AG04450 (cell line): ENCODE measurements around the gene SCAP. TPM values are rescaled to one million over a fixed set of nuclear protein-coding genes. Genes with fewer than 3 reads are reported as not detected.
A peak's percentile ranks its signal among the peaks of the same experiment; 100 is the strongest.

Experiments
- CTCF ChIA-PET: fragments of 300-600, 350-600 bp; formaldehyde crosslinking; extraction: SDS; loops from one replicate; lab custom pipeline; 2022; ENCODE audit warnings: antibody characterized with exemption, inconsistent platforms; lab: Charles Lee
- POLR2A ChIA-PET: fragments of 350-600 bp; formaldehyde crosslinking; extraction: SDS; loops from one replicate; lab custom pipeline; 2021; ENCODE audit warnings: antibody characterized with exemption, inconsistent platforms; lab: Yijun Ruan, JAX
- DNase-seq: peaks from one replicate; pipeline ENCODE4 v3.0.0-alpha.2; 2011; ENCODE audit warnings: low read depth, low spot score
- H3K27ac ChIP-seq: one replicate; pipeline ENCODE4 v1.5.1; 2012; ENCODE audit warnings: low read depth, low read length, control low read depth
- H3K27me3 ChIP-seq: one replicate; pipeline ENCODE4 v1.6.0; 2012; ENCODE audit warnings: low read length; ENCODE audit not compliant: control insufficient read depth, insufficient read depth
- H3K4me3 ChIP-seq: 2 replicates; pipeline ENCODE4 v1.5.1; 2011; ENCODE audit warnings: mild to moderate bottlenecking, low read depth, low read length, control low read depth
- H3K9me3 ChIP-seq: 2 replicates; pipeline ENCODE4 v1.5.1; 2012; ENCODE audit warnings: low read length; ENCODE audit not compliant: control insufficient read depth, insufficient read depth
- polyA plus RNA-seq: library from polyadenylated mRNA; depleted of rRNA; stranded (reverse); fragments of >200 nt; gene quantifications from 2 replicates; pipeline ENCODE4 v1.2.3, GENCODE V29; 2011
- TF ChIP-seq, protein P1 (sequence below): IDR thresholded peaks from 2 replicates; pipeline ENCODE4 v1.5.1; 2011; ENCODE audit warnings: low read depth, low read length, control low read depth, inconsistent platforms

SCAP gene
- polyA plus RNA-seq, 1 experiment: 17.0 TPM

- POLR2A ChIA-PET: interaction anchor here (0.6 to 1.1 kb wide), 3 partner anchors 44 to 365 kb away, joined by 3 read pairs; partner anchors contain the start of genes PTPN23 and SCAP
- Histone ChIP-seq H3K27me3 (no peaks in the 10 kb centered on the region), H3K27ac (no peak overlapping the region), H3K4me3 (no peak overlapping the region), H3K9me3 (no peaks in the 10 kb centered on the region)
- TF ChIP-seq, protein P1, sequence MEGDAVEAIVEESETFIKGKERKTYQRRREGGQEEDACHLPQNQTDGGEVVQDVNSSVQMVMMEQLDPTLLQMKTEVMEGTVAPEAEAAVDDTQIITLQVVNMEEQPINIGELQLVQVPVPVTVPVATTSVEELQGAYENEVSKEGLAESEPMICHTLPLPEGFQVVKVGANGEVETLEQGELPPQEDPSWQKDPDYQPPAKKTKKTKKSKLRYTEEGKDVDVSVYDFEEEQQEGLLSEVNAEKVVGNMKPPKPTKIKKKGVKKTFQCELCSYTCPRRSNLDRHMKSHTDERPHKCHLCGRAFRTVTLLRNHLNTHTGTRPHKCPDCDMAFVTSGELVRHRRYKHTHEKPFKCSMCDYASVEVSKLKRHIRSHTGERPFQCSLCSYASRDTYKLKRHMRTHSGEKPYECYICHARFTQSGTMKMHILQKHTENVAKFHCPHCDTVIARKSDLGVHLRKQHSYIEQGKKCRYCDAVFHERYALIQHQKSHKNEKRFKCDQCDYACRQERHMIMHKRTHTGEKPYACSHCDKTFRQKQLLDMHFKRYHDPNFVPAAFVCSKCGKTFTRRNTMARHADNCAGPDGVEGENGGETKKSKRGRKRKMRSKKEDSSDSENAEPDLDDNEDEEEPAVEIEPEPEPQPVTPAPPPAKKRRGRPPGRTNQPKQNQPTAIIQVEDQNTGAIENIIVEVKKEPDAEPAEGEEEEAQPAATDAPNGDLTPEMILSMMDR: no peak
- CTCF ChIA-PET: interaction anchor here (0.6 kb wide), 1 partner anchor 364 kb away, joined by 3 read pairs; no protein-coding TSS in a partner anchor
- DNase-seq: no peak
These were observed 51.0 kb downstream of the SCAP start for GRCh38 chr3:47424434-47425382.

GRCh38 chr3:47423548-47424145, 52.1 kb downstream of the SCAP start:
- DNase-seq: no peak
- H3K27me3 ChIP-seq: no peaks in the 10 kb centered on the region
- no peaks in the 10 kb centered on the region for H3K9me3 ChIP-seq
- CTCF ChIA-PET: interaction anchor here (3.1 kb wide), 1 partner anchor 90 kb away, joined by 21 read pairs; the partner anchor contains the start of gene ELP6
- no peak overlapping the region for H3K4me3 ChIP-seq
- TF ChIP-seq, protein P1: no peak
- POLR2A ChIA-PET: no interaction called here
- no peak overlapping the region for H3K27ac ChIP-seq

DNA sequence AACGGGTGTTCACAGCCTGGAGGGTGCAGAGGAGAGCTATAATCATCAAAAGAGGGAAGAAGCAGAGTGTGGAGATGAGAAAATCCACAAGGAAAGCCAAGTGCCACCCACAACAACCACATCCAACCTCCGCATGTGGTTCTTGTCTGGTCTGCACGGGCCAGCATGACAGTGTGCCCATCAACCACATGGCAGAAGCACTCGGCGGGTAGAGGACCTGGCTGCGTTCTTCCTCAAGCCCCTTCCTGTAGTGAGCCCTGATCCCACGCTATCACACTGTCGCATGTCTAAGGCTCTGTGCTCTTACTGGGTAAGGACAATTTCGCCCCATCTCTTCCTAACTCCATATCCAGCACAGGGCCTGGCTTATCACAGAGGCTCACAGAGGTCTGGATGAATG, 53.0 kb downstream of the SCAP start:
- Histone ChIP-seq H3K9me3 (no peaks in the 10 kb centered on the region), H3K27me3 (no peaks in the 10 kb centered on the region), H3K4me3 (no peak overlapping the region), H3K27ac (no peak overlapping the region)
- no peak for DNase-seq
- CTCF ChIA-PET: interaction anchor here (1.0 to 3.1 kb wide), 3 partner anchors 8 to 91 kb away, joined by 4 to 21 read pairs (median 15); partner anchors contain the start of gene ELP6
- TF ChIP-seq, protein P1: no peak
- POLR2A ChIA-PET: no interaction called here

- H3K9me3 ChIP-seq: no peaks in the 10 kb centered on the region; the same call in 1 of the 2 replicates
- H3K4me3 ChIP-seq: no peak overlapping the region
- CTCF ChIA-PET: interaction anchor here (0.5 to 3.1 kb wide), 25 partner anchors 9 to 368 kb away, joined by 3 to 31 read pairs (median 6); partner anchors contain the start of genes ELP6, PTPN23 and SCAP
- no peak overlapping the region for H3K27ac ChIP-seq
- POLR2A ChIA-PET: interaction anchor here (1.3 to 1.4 kb wide), 2 partner anchors 53 to 403 kb away, joined by 3 to 5 read pairs; no protein-coding TSS in a partner anchor
- H3K27me3 ChIP-seq: no peaks in the 10 kb centered on the region
- no peak for DNase-seq
- TF ChIP-seq, protein P1: peak; percentile 18; the same call in 1 of the 2 replicates
These were observed 53.7 kb downstream of the SCAP start for GRCh38 chr3:47421741-47422649.
